Effector memory CD8-positive, alpha-beta T cell (primary cell): Measurements from ENCODE around the gene CRIP2.

Source experiments
- ATAC-seq: fragments of 150-1000 bp; cut with Tn5 transposase; replicated peaks from 2 replicates; pipeline ENCODE4 v1.10.0; 2021; ENCODE audit warnings: mild to moderate bottlenecking, moderate library complexity
- DNase-seq, 3 experiments: peaks; one replicate each; pipeline ENCODE4 v3.0.0; 2021
- H3K27ac Mint-ChIP-seq, 2 donors: one replicate each; pipeline ENCODE4 v1.8.0; 2022; ENCODE audit warnings: mild to moderate bottlenecking in 2 of 2, mixed read lengths in 2 of 2, moderate library complexity in 2 of 2
- H3K27me3 Mint-ChIP-seq, 2 donors: one replicate each; pipeline ENCODE4 v1.8.0; 2022; ENCODE audit warnings: mixed read lengths in 2 of 2
- H3K36me3 Mint-ChIP-seq: one replicate; pipeline ENCODE4 v1.8.0; 2022; ENCODE audit warnings: mild to moderate bottlenecking, moderate library complexity, mixed read lengths; ENCODE audit not compliant: insufficient read depth
- H3K4me1 Mint-ChIP-seq, 2 donors: one replicate each; pipeline ENCODE4 v1.8.0; 2022; ENCODE audit warnings: low read depth in 2 of 2, mixed read lengths in 2 of 2
- H3K4me3 Mint-ChIP-seq, 2 donors: one replicate each; pipeline ENCODE4 v1.8.0; 2022; ENCODE audit warnings: mild to moderate bottlenecking in 2 of 2, mixed read lengths in 2 of 2, moderate library complexity in 2 of 2
- H3K9me3 Mint-ChIP-seq, 2 donors: one replicate each; pipeline ENCODE4 v1.8.0; 2022; ENCODE audit warnings: mixed read lengths in 2 of 2

CRIP2 gene

GRCh38 chr14:105487449-105487985, 12.9 kb downstream of the CRIP2 start:
- Mint-ChIP-seq H3K9me3 (no peaks in the 10 kb centered on the region), H3K4me3 (peak overlapping the region; percentile 88 to 91), H3K27ac (peak overlapping the region; percentile 100), H3K36me3 (peaks cover 96% of the 10 kb centered on the region), H3K27me3 (no peaks in the 10 kb centered on the region), H3K4me1 (peaks cover 43 to 45% of the 10 kb centered on the region in 2 donors)
- DNase-seq, result peak; percentile 76 to 79 (median 79)
- peak; percentile 13 for ATAC-seq

DNA sequence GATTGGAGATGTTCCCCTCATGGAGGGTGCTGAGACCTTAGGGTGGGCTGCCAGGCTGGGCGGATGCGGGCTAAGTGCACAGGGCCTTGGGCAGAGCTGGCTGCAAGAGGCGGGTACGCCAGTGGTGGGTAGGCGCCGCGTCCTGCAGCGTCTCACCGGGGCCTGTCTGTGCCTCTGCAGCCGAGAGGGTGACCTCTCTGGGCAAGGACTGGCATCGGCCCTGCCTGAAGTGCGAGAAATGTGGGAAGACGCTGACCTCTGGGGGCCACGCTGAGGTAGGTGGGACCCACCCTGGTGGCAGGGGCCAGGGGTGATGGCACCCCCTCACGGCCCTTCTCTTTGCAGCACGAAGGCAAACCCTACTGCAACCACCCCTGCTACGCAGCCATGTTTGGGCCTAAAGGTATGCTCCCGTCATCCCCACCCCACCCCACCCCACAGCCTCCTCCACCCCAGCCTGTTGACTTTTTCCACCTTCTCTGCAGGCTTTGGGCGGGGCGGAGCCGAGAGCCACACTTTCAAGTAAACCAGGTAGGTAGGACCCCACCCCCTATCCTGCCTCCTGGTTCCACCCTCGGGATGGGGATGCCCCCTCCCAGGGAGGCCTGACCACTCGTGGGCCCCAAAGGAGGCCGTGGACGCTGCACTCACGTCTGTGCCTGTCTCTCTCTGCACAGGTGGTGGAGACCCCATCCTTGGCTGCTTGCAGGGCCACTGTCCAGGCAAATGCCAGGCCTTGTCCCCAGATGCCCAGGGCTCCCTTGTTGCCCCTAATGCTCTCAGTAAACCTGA, 13.6 kb downstream of the CRIP2 start:
- H3K4me1 Mint-ChIP-seq, result peaks cover 38 to 41% of the 10 kb centered on the region in 2 donors
- ATAC-seq, result no peak
- peak overlapping the region; percentile 88 to 91 for H3K4me3 Mint-ChIP-seq

GRCh38 chr14:105488781-105489541, 14.3 kb downstream of the CRIP2 start:
- Mint-ChIP-seq H3K27me3 (no peaks in the 10 kb centered on the region), H3K4me3 (peak overlapping the region; percentile 88 to 91), H3K27ac (peak overlapping the region; percentile 100), H3K36me3 (peaks cover 100% of the 10 kb centered on the region), H3K9me3 (no peaks in the 10 kb centered on the region), H3K4me1 (peaks cover 38 to 42% of the 10 kb centered on the region in 2 donors)
- no peak for ATAC-seq
- no peak for DNase-seq

More for the DNA sequence above, 13.6 kb downstream of the CRIP2 start:
- Mint-ChIP-seq H3K36me3 (peaks cover 96% of the 10 kb centered on the region), H3K27ac (peak overlapping the region; percentile 100), H3K9me3 (no peaks in the 10 kb centered on the region), H3K27me3 (no peaks in the 10 kb centered on the region)
- DNase-seq, result peak; percentile 47 to 57 (median 50)

DNA sequence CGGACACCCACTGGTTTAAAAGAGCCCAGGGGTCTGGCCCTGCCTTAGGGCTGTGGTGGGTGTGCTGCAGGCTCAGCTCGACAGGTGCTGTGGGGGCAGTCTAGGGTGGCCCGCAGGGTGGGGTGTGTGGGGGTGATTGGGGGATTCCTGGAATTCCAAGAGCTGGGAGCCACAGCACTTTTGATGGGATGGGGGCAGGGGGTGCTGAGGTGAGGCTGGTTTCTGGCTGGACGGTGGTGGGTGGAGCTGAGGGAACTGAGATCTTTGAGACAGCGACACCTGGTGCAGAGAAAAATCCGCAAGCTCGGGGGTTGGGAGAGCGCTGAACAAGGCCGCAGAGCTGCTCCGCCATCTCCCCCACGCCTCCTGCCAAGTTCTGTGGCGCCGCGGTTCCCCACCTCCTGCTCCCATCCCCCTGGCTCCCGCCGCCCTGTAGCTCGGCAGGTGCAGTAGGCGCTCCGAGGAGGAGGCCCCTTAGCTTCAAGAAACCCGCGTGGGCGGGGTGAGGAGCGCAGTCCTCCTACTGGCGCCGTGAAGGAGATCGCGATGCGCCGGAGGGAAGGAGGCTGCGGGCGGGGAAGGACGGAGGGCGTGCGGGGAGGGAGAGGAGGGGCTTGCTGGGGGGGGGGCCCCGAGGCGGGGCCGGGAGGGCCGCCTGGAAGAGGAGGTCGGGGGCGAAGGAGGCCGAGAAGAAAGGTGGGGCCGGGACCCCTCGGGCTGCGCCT, 15.1 kb downstream of the CRIP2 start:
- DNase-seq (peak; percentile 85 to 90 (median 87)), ATAC-seq (peak; percentile 15)
- peak overlapping the region; percentile 100 for H3K27ac Mint-ChIP-seq
- no peaks in the 10 kb centered on the region for H3K9me3 Mint-ChIP-seq
- H3K4me3 Mint-ChIP-seq, result peak overlapping the region; percentile 88 to 91
- H3K4me1 Mint-ChIP-seq, result peaks cover 32 to 34% of the 10 kb centered on the region in 2 donors
- peaks cover 100% of the 10 kb centered on the region for H3K36me3 Mint-ChIP-seq
- no peaks in the 10 kb centered on the region for H3K27me3 Mint-ChIP-seq

GRCh38 chr14:105490267-105490571, 15.6 kb downstream of the CRIP2 start:
- Mint-ChIP-seq H3K4me3 (peak overlapping the region; percentile 88 to 91), H3K27ac (peak overlapping the region; percentile 100), H3K27me3 (no peaks in the 10 kb centered on the region), H3K4me1 (peaks cover 28 to 31% of the 10 kb centered on the region in 2 donors), H3K36me3 (peaks cover 97% of the 10 kb centered on the region), H3K9me3 (no peaks in the 10 kb centered on the region)
- ATAC-seq, result peak; percentile 0
- DNase-seq, result peak in 1 of 3 experiments; percentile 46

GRCh38 chr14:105490572-105491365, 16.1 kb downstream of the CRIP2 start, which contains the start of gene TEDC1:
TEDC1 (plus strand) TSS chr14:105491246; CDS start chr14:105491376, 130 bp downstream.
- DNase-seq (peak; percentile 97 to 98 (median 98)), ATAC-seq (peak; percentile 60)
- H3K27me3 Mint-ChIP-seq, result no peaks in the 10 kb centered on the region

DNA sequence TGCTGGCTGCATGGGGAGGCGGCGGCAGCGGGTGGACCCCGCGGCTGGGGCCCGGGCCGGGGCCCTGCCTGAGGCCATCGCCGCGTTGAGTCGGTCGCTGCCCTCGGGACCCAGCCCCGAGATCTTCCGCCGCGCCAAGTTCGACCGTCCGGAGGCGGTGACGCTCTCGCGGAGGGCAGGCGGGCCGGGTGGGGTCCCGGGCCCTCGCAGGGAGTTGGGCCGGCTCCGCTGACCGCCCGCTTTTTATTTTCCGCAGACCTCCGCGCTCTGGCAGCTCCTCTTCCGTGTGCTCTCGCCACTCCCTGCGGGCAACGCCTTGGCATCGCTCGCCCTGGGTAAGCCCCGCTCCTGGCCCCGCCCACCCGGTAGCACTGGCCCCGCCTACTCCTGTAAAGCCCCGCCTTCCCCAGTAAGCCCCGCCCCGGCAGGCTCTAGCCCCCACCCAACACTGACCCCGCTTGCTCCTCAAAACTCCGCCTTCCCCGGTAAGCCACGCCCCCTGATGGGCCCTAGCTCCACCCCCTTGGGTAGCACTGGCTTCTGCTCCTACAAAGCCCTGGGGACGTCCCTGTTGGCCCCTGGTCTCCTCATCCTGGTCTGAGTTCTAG, 16.8 kb downstream of the CRIP2 start:
- H3K4me1 Mint-ChIP-seq, result peaks cover 21 to 24% of the 10 kb centered on the region in 2 donors
- peak overlapping the region; percentile 91 to 100 for H3K27ac Mint-ChIP-seq
- peak overlapping the region; percentile 84 to 86 for H3K4me3 Mint-ChIP-seq
- no peaks in the 10 kb centered on the region for H3K9me3 Mint-ChIP-seq
- peaks cover 96% of the 10 kb centered on the region for H3K36me3 Mint-ChIP-seq
- no peaks in the 10 kb centered on the region for H3K27me3 Mint-ChIP-seq
- DNase-seq (peak; percentile 84 to 89 (median 86)), ATAC-seq (peak; percentile 13)

More at GRCh38 chr14:105490572-105491365, 16.1 kb downstream of the CRIP2 start, which contains the start of gene TEDC1:
- peak within 1 kb of the TSS; percentile 88 to 91 for H3K4me3 Mint-ChIP-seq
- peaks cover 97% of the 10 kb centered on the region for H3K36me3 Mint-ChIP-seq
- H3K9me3 Mint-ChIP-seq, result no peaks in the 10 kb centered on the region
- H3K4me1 Mint-ChIP-seq, result peaks cover 23 to 26% of the 10 kb centered on the region in 2 donors
- peak within 1 kb of the TSS; percentile 100 for H3K27ac Mint-ChIP-seq

- ATAC-seq (no peak), DNase-seq (no peak)
- Mint-ChIP-seq H3K4me1 (peaks cover 21 to 24% of the 10 kb centered on the region in 2 donors), H3K4me3 (peak overlapping the region; percentile 84 to 86), H3K27ac (peak overlapping the region; percentile 91 to 100), H3K27me3 (no peaks in the 10 kb centered on the region), H3K9me3 (no peaks in the 10 kb centered on the region), H3K36me3 (peaks cover 96% of the 10 kb centered on the region)
These were observed 17.7 kb downstream of the CRIP2 start for GRCh38 chr14:105492031-105492970.

GRCh38 chr14:105492971-105493871, 18.6 kb downstream of the CRIP2 start:
- ATAC-seq (no peak), DNase-seq (peak in 1 of 3 experiments; percentile 4)
- peaks cover 96% of the 10 kb centered on the region for H3K36me3 Mint-ChIP-seq
- H3K4me3 Mint-ChIP-seq, result peak overlapping the region in 1 of 2 donors; percentile 51
- peaks cover 21 to 22% of the 10 kb centered on the region in 2 donors for H3K4me1 Mint-ChIP-seq
- peak overlapping the region in 1 of 2 donors; percentile 100 for H3K27ac Mint-ChIP-seq
- H3K9me3 Mint-ChIP-seq, result no peaks in the 10 kb centered on the region
- no peaks in the 10 kb centered on the region for H3K27me3 Mint-ChIP-seq

DNA sequence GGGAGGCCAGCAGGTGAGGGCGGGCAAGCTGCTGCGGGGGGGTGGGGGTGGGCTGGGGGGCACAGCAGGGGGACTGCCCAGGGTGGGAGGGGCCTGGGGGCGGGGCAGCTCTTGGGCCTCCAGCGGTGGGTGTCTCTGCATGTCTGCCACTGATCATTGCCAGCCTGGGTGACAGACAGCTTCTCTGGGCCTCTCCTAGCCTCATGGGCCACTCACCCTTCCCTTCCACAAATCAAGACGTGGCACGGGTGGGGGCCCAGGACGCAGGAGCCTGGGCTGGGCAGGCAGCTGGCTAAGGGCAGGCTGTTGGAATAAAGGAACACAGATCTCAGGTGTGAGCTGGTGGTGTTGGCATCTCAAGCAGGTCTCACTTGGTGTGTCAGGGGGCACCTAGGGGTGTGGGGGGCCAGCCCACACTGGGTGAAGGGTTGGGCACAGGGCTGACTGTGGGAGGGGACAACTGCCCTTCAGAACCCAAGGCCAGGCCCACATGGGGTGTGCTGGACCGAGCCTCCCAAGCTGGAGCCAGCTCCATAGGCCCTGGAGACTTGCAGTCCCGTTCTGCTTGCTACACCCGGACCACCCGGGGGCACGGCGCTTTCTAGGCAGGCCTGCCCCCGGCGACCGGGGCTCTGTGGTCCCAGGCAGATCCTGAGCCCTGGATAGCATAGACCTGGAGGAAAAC, 19.4 kb downstream of the CRIP2 start:
- Mint-ChIP-seq H3K36me3 (peaks cover 96% of the 10 kb centered on the region), H3K4me1 (peaks cover 13 to 17% of the 10 kb centered on the region in 2 donors), H3K27ac (peak overlapping the region; percentile 65 to 77), H3K4me3 (no peak overlapping the region), H3K9me3 (no peaks in the 10 kb centered on the region), H3K27me3 (no peaks in the 10 kb centered on the region)
- ATAC-seq (no peak), DNase-seq (no peak)
